Lung microvascular endothelial cell (primary cell): ENCODE data around the gene MATN4. TPM values are rescaled to one million over a fixed set of nuclear protein-coding genes. Genes with fewer than 3 reads are reported as not detected.
"Not testable (repeated sequence)": the region's sequence is repeated elsewhere in the genome, so short reads cannot be mapped to it uniquely, and the experiment has no call there.

ENCODE experiments used
- DNase-seq, 2 donors: peaks; one replicate each; pipeline versions ENCODE4 v3.0.0 to v3.0.0-alpha.2; 2010; ENCODE audit warnings: low read depth in 2 of 2
- total RNA-seq: library from RNA; depleted of rRNA; stranded (reverse); fragments of >200 nt; gene quantifications from 2 replicates; pipeline ENCODE4 v1.2.1, GENCODE V29; 2014

MATN4 gene, protein sequence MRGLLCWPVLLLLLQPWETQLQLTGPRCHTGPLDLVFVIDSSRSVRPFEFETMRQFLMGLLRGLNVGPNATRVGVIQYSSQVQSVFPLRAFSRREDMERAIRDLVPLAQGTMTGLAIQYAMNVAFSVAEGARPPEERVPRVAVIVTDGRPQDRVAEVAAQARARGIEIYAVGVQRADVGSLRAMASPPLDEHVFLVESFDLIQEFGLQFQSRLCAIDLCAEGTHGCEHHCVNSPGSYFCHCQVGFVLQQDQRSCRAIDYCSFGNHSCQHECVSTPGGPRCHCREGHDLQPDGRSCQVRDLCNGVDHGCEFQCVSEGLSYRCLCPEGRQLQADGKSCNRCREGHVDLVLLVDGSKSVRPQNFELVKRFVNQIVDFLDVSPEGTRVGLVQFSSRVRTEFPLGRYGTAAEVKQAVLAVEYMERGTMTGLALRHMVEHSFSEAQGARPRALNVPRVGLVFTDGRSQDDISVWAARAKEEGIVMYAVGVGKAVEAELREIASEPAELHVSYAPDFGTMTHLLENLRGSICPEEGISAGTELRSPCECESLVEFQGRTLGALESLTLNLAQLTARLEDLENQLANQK
- not detected in 2 replicates for total RNA-seq

- DNase-seq = no peak
Measured at GRCh38 chr20:45308117-45308778, at the start of gene MATN4. Gene MATN4, minus strand, starts transcription at chr20:45308299. Its CDS starts 2,717 bp downstream, at chr20:45305582.

DNA sequence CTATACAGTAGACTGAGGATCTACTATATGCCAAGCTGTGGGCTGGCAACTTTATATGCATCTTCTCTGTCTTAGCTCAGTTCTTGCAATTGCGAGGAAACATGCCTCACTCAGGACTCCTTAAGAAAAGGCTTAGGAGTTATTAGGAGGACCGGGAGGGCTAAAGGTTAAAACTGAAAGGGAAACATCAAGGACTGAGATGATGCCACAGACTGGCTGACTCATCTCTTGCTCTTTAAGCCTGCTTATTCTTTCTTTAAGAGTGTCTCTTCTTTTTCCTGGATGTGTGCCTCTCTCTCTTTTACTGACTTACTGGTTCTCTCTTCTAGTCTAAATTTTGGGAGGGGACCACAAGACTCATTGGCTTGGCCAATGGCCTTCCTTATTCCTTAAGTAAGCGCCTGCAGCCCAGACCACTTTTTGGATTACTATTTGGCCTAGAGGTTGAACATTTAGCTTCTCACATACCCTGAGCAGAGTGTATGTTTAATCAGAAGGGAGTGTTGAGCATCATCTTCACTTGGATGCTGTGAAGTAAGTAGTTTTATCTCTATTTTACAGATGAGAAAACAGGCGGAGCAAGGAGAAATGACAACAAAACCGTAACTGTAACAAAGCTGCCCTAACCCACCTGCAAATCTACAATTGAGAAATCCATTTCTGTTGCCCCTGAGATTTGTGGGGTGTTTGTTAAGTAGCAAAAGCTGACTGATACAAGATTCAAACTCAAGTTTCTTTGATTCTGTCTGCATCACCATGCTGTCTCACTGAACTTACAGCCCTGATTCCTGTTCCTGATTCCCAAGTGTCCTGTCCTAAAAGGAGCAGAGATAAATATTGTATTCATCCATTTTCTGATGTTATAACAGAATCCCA lies 47.3 kb upstream of the MATN4 start:
- DNase-seq = peak in 1 of 2 donors; percentile 73

DNA sequence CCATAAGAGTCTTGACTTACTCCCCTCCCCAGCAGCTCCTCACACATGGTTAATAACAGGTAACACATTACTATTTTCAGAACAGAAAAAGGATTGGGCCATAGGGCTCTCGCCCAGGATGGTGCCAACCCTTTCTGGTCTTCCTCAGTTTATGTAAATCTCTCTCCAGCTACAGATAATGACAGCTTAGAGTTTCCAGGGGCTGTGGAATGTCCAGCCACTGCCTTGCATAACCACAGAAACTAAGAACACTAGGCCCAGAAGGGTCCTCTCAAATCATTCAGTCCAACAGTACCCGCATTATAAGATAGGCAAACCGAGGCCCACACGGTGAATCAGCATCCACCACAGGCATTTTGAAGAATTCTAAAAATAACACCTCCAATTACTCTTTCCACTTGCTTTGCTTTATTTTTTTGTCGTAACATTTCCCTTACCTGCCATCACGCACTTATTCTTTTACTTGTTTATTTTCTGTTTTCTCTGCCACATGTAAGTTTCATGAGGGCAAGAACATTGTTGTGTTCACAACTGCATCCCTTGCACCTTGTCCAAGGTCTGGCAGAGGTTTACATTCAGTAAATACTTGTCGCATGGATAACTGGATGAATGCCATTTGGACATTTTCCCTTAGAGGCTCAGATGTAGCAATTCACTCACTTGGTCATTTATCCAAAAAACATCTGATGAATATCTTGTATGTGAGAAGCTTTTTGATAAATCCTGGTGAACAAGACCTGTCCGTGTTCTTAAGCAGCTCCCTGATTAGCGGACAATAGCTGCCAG lies 46.5 kb upstream of the MATN4 start:
- DNase-seq = no peak

GRCh38 chr20:45353746-45354145 lies 45.6 kb upstream of the MATN4 start:
- DNase-seq = no peak

DNA sequence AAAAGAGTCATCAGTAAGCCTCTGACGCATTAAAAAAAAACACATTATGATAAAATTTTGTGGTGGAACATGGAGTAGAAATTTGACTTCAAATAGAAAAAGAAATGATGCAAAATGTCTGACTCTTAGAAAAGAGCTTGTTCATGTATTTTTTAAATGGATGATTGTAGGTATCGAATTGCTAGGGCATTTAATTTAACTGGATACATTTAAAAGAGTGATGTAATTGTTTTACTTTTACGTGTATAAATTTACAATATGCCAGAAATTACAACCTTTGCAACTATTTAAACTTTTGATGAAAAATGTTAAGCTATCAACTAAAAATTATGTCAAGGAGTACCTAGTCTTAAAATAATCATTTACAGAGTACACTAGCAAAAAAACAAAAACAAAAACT lies 44.6 kb upstream of the MATN4 start:
- DNase-seq = no peak

DNA sequence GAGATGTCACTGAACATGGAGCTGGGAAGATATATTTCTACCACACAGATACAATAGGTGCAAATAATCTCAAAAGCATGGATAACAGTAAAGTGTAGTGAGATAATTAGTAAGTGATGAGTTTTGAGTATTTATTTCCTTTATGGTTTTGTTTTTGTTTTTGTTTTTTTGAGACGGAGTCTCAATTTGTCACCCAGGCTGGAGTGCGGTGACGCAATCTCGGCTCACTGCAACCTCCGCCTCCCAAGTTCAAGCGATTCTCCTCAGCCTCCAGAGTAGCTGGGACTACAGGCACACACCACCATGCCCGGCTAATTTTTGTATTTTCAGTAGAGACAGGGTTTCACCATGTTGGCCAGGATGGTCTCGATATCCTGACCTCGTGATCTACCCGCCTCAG lies 42.7 kb upstream of the MATN4 start:
- not testable (repeated sequence) for DNase-seq

DNA sequence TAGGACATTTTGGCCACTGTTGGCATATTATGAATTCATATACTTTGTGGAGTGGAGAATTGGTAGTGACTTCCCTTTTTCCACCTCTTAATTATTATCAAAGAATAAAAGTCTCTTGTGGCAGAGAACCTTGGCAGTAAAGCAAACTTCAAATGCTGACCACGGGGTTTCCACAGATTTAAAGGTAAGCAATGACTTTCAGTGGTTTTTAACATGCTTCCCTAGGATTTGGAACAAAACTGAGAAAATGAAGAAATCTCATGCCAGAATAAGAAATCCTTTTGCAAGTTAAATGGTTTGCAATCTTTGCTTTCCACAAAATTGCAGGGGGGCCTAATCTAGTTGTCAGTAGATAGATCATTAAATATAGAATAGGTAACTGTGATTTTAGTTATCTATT lies 42.1 kb upstream of the MATN4 start:
- no peak for DNase-seq

DNA sequence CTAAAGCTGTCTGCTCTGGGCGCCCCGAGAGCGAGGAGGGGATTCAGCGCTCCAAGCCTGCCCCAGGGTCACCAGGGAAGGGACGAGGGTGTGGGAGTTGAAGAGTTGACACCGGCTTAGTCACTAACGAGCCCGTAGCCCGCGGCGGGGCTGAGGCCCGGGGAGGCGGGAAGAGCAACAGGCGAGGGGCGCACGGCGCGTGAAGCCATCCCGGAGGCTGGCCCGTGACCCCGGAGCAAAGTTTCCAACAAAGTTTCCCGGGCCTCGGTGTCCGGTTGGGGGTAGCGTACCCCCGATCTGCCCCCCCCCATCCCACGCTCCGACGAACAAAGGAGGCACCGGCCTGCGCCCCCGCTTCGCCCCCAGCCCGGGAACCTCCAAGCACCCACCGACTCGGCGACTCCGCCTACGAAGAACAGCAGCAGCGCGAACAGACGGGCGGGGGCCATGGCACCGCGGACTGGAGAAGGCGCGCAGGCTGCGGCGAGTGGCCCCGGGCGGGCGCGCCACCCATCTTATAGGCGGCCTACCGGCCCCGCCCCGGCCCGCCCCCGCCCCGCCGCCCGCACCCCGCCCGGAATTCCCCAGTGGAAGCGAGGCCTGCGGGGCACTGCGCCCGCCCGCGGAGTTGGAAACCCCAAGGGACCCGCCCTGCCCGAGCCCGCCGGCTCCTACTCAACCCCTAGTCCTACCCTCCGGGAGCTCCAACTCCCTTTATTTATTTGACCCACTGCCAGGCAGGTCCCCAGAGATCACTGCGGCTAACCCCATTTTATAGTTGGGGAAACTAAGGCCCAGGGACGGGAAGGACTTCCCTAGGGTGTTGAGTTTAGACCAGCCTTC lies 40.1 kb upstream of the MATN4 start, which contains the start of gene SDC4:
Gene SDC4, minus strand, starts transcription at position 489 of the 843 bp plus-strand sequence. Its CDS starts 40 bp downstream, at position 449.
- peak; percentile 65 to 78 for DNase-seq

DNA sequence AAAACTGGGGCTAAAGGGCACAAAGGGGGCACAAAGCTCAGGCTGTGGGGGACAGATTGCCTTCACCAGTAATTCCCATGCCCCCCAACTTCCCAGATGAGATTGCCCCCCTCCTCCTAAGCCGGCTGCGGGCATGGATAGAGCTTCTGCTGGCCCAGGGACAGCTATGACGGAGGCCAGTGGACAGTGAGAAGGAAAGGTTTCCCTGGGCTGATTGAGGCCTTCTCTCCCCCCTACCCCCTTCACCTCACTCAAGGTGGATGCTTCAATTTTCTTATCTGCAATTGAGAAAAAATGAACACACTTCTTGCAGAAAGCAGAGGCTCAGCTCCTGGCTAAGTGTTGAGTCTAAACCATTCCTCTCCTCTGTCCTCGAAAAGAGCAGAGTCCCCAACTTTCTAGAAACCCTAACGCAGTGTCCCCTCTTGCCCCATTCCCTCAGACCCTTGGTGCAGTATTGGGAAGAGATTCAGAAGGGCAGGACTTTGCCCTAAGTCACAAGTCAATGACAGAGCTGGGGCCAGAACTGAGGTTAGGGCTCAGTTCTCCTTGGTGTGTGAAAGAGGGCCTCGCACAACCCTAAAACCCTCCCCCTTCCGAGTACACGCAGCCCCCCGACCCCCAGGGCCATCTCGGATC lies 39.3 kb upstream of the MATN4 start:
- DNase-seq = peak in 1 of 2 donors; percentile 36

- DNase-seq = no peak
Measured at GRCh38 chr20:45346851-45347250, 38.8 kb upstream of the MATN4 start.

DNA sequence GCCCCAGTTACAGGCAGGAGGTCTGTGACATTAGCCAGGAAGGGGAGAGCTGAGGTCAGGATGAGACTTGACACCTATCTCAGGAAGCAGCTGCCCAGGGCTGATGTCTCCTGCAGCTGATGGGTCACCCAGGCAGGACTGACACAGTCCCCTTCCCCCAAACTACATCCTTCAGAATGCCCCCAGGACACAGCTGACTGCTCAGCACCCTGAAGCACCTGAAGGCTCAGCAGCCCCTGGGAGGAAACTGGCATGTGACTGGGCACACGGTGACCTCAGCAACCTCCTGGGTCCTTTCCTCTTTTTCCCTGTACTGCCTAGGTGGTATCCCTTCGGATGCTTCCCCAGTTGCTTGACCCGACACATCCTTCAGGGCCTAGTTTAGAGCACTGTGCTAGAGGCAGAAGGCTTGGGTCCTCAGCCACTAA lies 38.2 kb upstream of the MATN4 start:
- DNase-seq = peak in 1 of 2 donors; percentile 56

GRCh38 chr20:45345104-45345936 lies 37.2 kb upstream of the MATN4 start:
- peak in 1 of 2 donors; percentile 39 for DNase-seq

DNA sequence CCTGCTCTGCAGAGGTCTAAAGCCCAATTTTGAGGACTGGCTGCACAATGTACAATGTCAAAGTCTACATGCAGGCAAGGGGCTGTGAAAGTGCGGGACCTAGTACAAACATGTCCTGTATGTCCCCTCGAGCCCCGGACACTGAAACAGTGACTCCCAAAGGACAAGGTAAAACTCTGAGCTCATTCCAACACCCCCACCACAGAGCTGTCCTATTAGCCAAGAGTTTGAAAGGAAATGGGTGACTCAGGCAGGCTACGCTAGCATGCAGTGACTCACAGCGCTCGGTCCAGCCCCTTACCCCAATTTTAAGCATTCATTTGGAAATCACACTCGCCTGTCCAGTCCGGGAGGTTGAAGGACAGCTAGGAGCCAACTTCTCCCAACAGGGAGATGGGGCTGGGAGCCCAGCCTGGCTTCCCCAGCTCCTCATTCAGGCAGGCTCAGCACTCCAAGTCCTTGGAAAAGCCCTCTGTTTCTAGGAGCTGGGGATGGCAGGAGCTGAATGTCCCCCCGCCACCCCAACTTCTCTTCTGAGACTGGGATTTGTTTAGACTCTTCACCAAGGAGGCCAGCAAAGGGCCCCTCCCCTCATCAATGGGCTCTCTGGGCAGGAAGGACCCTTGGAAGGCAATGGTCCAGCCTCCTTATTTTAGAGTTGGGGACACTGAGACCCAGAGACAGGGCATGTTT lies 36.2 kb upstream of the MATN4 start:
- peak; percentile 91 for DNase-seq

DNA sequence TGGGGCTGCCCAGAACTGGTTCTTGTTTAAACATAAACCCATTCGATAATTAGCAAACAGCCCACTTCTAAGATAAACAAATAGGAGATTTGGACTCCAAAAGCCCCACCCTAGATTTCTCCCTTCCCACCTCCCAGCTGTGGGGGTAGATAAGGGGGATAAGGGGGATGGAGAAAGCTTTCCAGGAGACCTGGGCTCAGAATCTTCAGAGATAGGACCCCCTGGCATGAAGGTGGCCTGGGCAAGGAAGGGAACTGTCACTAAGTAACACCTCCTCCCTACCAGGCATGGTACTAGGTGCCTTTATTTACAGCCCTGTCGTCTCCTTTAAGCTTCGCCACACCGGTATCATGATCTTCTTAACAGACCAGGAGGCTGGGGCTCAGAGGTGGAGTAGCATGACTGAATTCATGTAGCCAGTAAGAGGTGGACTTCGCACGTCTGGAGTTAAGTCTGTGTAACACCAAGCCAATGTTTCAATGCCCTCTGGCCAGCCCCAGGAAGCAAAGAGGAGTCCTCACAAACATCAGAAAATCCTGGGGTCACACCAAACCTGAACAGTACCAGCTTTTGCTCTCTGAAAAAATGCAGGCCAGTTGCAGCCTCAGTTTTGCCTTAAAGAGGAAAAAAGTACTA lies 35.6 kb upstream of the MATN4 start:
- DNase-seq = no peak

DNA sequence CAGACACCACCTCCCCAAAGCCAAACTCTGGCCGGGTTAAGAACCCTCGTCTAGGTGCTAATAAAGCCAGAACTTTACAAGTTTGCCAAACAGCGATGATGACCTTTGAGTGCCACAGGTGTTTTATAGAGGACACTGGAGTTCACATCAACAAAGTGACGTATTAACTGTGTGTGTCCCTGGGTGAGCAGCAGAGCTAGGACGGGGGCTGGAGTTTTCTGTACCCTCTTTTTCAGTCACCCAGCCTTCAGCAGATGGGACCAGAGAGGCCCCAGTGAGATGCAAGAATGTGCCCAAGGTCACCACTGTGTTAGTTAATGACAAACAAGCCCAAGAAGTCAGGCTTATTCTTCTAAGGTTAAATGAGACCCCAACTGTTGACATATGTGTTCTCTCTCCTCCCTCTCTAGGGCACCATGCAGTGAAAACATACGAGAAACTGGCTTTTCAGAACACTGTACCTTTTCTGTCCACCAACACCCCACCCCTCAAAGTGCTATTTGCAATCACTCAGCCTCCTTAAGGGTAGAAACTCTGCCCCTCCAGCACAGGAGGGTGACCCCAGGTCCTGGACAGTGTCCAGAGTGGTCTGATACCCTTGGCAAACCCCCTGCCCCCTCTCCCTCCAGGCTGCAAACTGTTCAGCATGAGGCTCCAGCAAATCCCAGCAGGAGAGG lies 34.9 kb upstream of the MATN4 start:
- no peak for DNase-seq
